GM19324 (cell line): ENCODE results near the gene TRMT2B.
A peak's percentile ranks its signal among the peaks of the same experiment; 100 is the strongest.
"Not testable (repeated sequence)": the region's sequence is repeated elsewhere in the genome, so short reads cannot be mapped to it uniquely, and the experiment has no call there.

Source experiments
- ATAC-seq: cut with Tn5 transposase; IDR thresholded peaks from one replicate; pipeline ENCODE4 v1.9.1; 2021; ENCODE audit warnings: mild to moderate bottlenecking, moderate library complexity; ENCODE audit not compliant: unreplicated experiment, low FRiP score

Gene TRMT2B

GRCh38 chrX:101009090-101009489 is 42.8 kb downstream of the TRMT2B start:
- no peak for ATAC-seq

- ATAC-seq, result no peak
Measured at GRCh38 chrX:100999451-100999850, 52.5 kb downstream of the TRMT2B start.

- no peak for ATAC-seq
Measured at GRCh38 chrX:100995469-100995868, 56.4 kb downstream of the TRMT2B start.

- peak; percentile 42 for ATAC-seq
Measured at GRCh38 chrX:100994352-100995281, 57.3 kb downstream of the TRMT2B start.

GRCh38 chrX:100990139-100990538 is 61.8 kb downstream of the TRMT2B start:
- no peak for ATAC-seq

GRCh38 chrX:100984818-100985217 is 67.1 kb downstream of the TRMT2B start:
- no peak for ATAC-seq

- ATAC-seq, result not testable (repeated sequence)
Measured at GRCh38 chrX:100981498-100981845, 70.4 kb downstream of the TRMT2B start.

GRCh38 chrX:100980608-100981497 is 71.1 kb downstream of the TRMT2B start:
- no peak for ATAC-seq

- no peak for ATAC-seq
Measured at GRCh38 chrX:100979881-100980607, 71.9 kb downstream of the TRMT2B start.

GRCh38 chrX:100976211-100976610 is 75.7 kb downstream of the TRMT2B start:
- no peak for ATAC-seq

GRCh38 chrX:100975212-100975611 is 76.7 kb downstream of the TRMT2B start:
- ATAC-seq, result no peak

- no peak for ATAC-seq
Measured at GRCh38 chrX:100973411-100973810, 78.5 kb downstream of the TRMT2B start.

- no peak for ATAC-seq
Measured at GRCh38 chrX:100969936-100970335, 82.0 kb downstream of the TRMT2B start.

GRCh38 chrX:100969408-100969807 is 82.5 kb downstream of the TRMT2B start, which contains the start of gene ARL13A:
TSS of gene ARL13A (plus strand) at chrX:100969708. CDS start at chrX:100973690, 3,982 bp downstream.
- no peak for ATAC-seq

GRCh38 chrX:100964362-100964761 is 87.5 kb downstream of the TRMT2B start:
- ATAC-seq, result no peak

- no peak for ATAC-seq
Measured at GRCh38 chrX:100962811-100963210, 89.1 kb downstream of the TRMT2B start.
